Right cardiac atrium (tissue), 5 donors: ENCODE measurements around the gene TXN2. TPM values are rescaled to one million over a fixed set of nuclear protein-coding genes. Genes with fewer than 3 reads are reported as not detected.
"Not testable (repeated sequence)": the region's sequence is repeated elsewhere in the genome, so short reads cannot be mapped to it uniquely, and the experiment has no call there.

Experiments used
- ATAC-seq, 2 donors: fragments of 200-7000 bp; cut with Tn5 transposase; one replicate each; pipeline versions ENCODE4 v1.8.0 to v1.9.1; 2020; ENCODE audit warnings: moderate library complexity in 2 of 2, mild to moderate bottlenecking in 1 of 2
- DNase-seq, 3 donors: peaks; one replicate each; pipeline ENCODE4 v3.0.0-alpha.2; 2020
- H3K27ac ChIP-seq: one replicate; pipeline ENCODE4 v1.5.1; 2013; ENCODE audit warnings: mild to moderate bottlenecking, low read length, control low read depth, moderate library complexity
- H3K27me3 ChIP-seq: one replicate; pipeline ENCODE4 v1.6.1; 2013; ENCODE audit not compliant: control insufficient read depth, insufficient read depth
- H3K4me1 ChIP-seq: one replicate; pipeline ENCODE4 v1.6.1; 2013; ENCODE audit warnings: low read length; ENCODE audit not compliant: control insufficient read depth, insufficient read depth
- H3K4me3 ChIP-seq: one replicate; pipeline ENCODE4 v1.5.1; 2013; ENCODE audit warnings: low read length, control low read depth
- H3K9me3 ChIP-seq: one replicate; pipeline ENCODE4 v1.6.1; 2013; ENCODE audit warnings: low read length; ENCODE audit not compliant: control insufficient read depth
- WGBS: extraction: QIAGEN DNeasy Blood & Tissue Kit; methylation state at CpG from one replicate; pipeline ENCODE4 v1.1.7; 2013; 5-methylcytosine and 5-hydroxymethylcytosine counted together
- intact Hi-C, 4 donors: fragments of 100-400 bp; cut with DNase I; formaldehyde crosslinking; loops; one replicate each; pipeline versions ENCODE4 v1.11.0 to v1.14.0; 2022 to 2023
- long read RNA-seq, 4 donors: library from polyadenylated mRNA; unstranded; transcript quantifications; one replicate each; pipeline ENCODE4 v2.0.0, GENCODE V29; 2020 to 2021
- polyA plus RNA-seq: library from polyadenylated mRNA; stranded (reverse); fragments of 200-250 nt; gene quantifications from one replicate; pipeline ENCODE4 v1.2.3, GENCODE V29; 2013
- total RNA-seq, 4 donors: library from RNA; stranded (reverse); fragmentation: NEBNext Ultra II Directional; extraction: Animal tissue kit (Norgen Biotek cat#: 25700); gene quantifications; one replicate each; pipeline ENCODE4 v1.2.1, GENCODE V29; 2021
- donor health status: healthy with polysubstance abuse.
- donor health status: DM: no; HTN: yes; CAD: no.
- donor health status: DM: no; HTN: no; CAD: no.
- donor health status: DM: no; HTN: yes; CAD: no; lungs with severe emphysema.
- donor health status: DM: yes; HTN: yes; CAD: no.

The TXN2 gene, protein sequence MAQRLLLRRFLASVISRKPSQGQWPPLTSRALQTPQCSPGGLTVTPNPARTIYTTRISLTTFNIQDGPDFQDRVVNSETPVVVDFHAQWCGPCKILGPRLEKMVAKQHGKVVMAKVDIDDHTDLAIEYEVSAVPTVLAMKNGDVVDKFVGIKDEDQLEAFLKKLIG
- 100 to 1,000 TPM in 3 of 4 donors, 10 to 100 TPM in 1; 95.4 to 114 (median 105) TPM for total RNA-seq
- 133 TPM for polyA plus RNA-seq
- long read RNA-seq, donor 1, transcript TXN2-201 (4 exons, 1,736 nt), result major isoform, 273 of 363 reads
- long read RNA-seq, donor 1, transcript TXN2-204 (4 exons, 1,280 nt), result minor isoform, 5 of 363 reads
- long read RNA-seq, donor 1, partial matches to known transcripts, result 62 of 363 reads
- long read RNA-seq, donor 1, other reads (novel, unspliced or antisense), result 19 of 363 reads
- long read RNA-seq, donor 2, transcript TXN2-201 (4 exons, 1,736 nt), result major isoform, 115 of 154 reads
- long read RNA-seq, donor 2, partial matches to known transcripts, result 32 of 154 reads
- long read RNA-seq, donor 2, other reads (novel, unspliced or antisense), result 6 of 154 reads
- long read RNA-seq, donor 3, transcript TXN2-204 (4 exons, 1,280 nt), result minor isoform, 7 of 423 reads
- long read RNA-seq, donor 3, transcript TXN2-201 (4 exons, 1,736 nt), result major isoform, 354 of 423 reads
- long read RNA-seq, donor 3, partial matches to known transcripts, result 36 of 423 reads
- long read RNA-seq, donor 3, other reads (novel, unspliced or antisense), result 24 of 423 reads
- long read RNA-seq, donor 4, transcript TXN2-201 (4 exons, 1,736 nt), result major isoform, 123 of 161 reads
- long read RNA-seq, donor 4, partial matches to known transcripts, result 28 of 161 reads
- long read RNA-seq, donor 4, other reads (novel, unspliced or antisense), result 6 of 161 reads

- Histone ChIP-seq H3K4me3 (peak within 1 kb of the TSS; percentile 50), H3K4me1 (peaks cover 2% of the 10 kb centered on the region), H3K9me3 (no peaks in the 10 kb centered on the region), H3K27ac (peak within 1 kb of the TSS; percentile 95), H3K27me3 (no peaks in the 10 kb centered on the region)
- under 1% methylated on average over 62 of the region's 62 CpGs for WGBS
- ATAC-seq, result peak; percentile 95 to 97
- intact Hi-C loops, result loop anchor here in 1 of 4 donors (10.0 kb wide), 1 partner anchor 327 kb away; no protein-coding TSS in a partner anchor
- DNase-seq, result peak; percentile 98 to 99 (median 99)
Observed at GRCh38 chr22:36481393-36482168, at the start of gene TXN2. TSS of gene TXN2 (minus strand) at chr22:36481640. CDS start at chr22:36480837, 803 bp downstream.

- Histone ChIP-seq H3K27me3 (no peaks in the 10 kb centered on the region), H3K4me1 (no peaks in the 10 kb centered on the region), H3K9me3 (no peaks in the 10 kb centered on the region), H3K4me3 (peak within 1 kb of the TSS; percentile 95), H3K27ac (peak within 1 kb of the TSS; percentile 94)
- under 1% methylated on average over 82 of the region's 82 CpGs for WGBS
- intact Hi-C loops, result no loop called here
- peak; percentile 99 for DNase-seq
- peak; percentile 95 to 96 for ATAC-seq
Observed at GRCh38 chr22:36528795-36529751, 47.6 kb upstream of the TXN2 start, which contains the start of gene EIF3D. TSS of gene EIF3D (minus strand) at chr22:36529166. CDS start at chr22:36526121, 3,045 bp downstream.

- ATAC-seq (peak; percentile 4 to 14), DNase-seq (no peak)
- intact Hi-C loops, result no loop called here
- Histone ChIP-seq H3K4me3 (peak overlapping the region; percentile 95), H3K27me3 (no peaks in the 10 kb centered on the region), H3K27ac (peak overlapping the region; percentile 94), H3K9me3 (no peaks in the 10 kb centered on the region), H3K4me1 (no peaks in the 10 kb centered on the region)
- 3% methylated on average over 8 of the region's 8 CpGs for WGBS
Observed at GRCh38 chr22:36528341-36528740, 46.9 kb upstream of the TXN2 start.

DNA sequence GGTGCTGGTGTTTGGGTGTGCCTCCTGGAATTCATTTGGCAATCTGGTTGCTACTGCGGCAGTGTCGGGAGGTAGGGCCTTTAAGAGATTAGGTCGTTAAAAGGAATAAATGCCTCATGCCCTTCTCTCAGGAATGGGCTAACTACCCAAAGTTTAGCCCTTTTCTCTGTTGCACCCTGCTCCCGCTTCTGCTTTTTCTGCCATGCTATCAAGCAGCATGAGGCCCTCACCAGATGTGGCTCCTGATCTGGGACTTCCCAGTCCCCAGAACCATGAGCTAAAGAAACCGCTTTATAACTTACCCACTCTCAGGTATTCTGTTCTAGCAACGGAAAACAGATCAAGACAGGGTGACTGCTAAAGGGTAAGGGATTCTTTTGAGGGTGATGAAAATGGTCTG is 41.2 kb upstream of the TXN2 start:
- ATAC-seq (no peak), DNase-seq (no peak)
- Histone ChIP-seq H3K4me1 (no peaks in the 10 kb centered on the region), H3K9me3 (no peaks in the 10 kb centered on the region), H3K4me3 (no peak overlapping the region), H3K27ac (no peak overlapping the region), H3K27me3 (no peaks in the 10 kb centered on the region)
- WGBS, result 93% methylated on average over 6 of the region's 6 CpGs
- intact Hi-C loops, result no loop called here

DNA sequence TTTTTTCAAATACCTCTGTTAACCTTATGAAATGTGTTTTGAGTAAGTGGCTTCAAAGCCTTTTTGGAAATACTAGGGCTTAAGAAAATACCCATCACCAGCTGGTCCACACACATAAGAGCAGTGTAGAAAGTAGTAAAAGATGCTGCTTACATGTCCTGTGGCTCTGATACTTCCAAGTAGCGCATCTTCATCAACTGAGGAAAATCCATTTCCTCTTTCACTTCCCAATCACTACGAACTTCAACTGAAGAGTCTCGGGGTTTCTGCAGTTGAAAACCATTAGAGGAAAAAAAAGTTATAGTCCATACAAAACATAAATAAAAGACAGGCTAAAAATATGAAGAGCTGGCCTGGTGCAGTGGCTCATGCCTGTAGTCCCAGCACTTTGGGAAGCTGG is 39.0 kb upstream of the TXN2 start:
- Histone ChIP-seq H3K9me3 (no peaks in the 10 kb centered on the region), H3K27ac (no peak overlapping the region), H3K27me3 (no peaks in the 10 kb centered on the region), H3K4me3 (no peak overlapping the region), H3K4me1 (no peaks in the 10 kb centered on the region)
- 85% methylated on average over 3 of the region's 3 CpGs for WGBS
- DNase-seq, result no peak
- intact Hi-C loops, result no loop called here
- no peak for ATAC-seq

DNA sequence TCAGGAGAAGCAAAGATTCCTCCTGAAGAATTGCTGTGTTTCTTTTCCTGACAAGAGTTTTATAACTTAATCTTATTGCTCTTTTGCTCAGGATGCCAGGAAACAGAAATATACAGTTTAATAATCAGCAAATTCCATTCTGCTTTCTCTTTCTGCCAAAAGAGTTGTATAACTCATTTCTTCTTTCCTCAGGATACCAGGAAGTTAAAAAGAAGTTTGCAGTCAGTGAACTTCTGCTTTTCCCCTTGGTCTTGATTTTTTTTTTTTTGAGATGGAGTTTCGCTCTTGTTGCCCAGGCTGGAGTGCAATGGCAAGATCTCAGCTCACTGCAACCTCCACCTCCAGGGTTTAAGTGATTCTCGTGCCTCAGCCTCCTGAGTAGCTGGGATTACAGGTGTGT is 38.5 kb upstream of the TXN2 start:
- H3K9me3 ChIP-seq, H3K27me3 ChIP-seq, intact Hi-C loops, H3K27ac ChIP-seq, ATAC-seq, H3K4me3 ChIP-seq, DNase-seq, H3K4me1 ChIP-seq: not testable (repeated sequence)
- WGBS, result 87% methylated on average over 2 of the region's 2 CpGs

DNA sequence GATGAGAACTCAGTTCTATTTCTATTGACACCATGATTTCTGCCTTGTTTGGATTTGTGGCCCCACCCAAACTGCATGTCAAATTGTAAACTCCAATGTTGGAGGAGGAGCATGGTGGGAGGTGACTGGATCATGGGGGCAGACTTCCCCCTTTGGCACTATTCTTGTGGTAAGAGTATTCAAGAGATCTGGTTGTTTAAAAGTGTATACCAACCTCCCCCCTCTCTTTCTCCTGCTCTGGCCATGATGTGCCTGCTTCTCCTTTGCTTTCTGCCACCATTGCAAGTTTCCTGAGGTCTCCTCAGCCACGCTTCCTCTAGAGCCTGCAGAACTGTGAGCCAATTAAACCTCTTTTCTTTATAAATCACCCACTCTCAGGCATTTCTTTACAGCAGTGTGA is 33.3 kb upstream of the TXN2 start:
- intact Hi-C loops, result no loop called here
- H3K27ac ChIP-seq, result no peak overlapping the region
- ATAC-seq, result no peak
- no peak for DNase-seq
- H3K27me3 ChIP-seq, result no peaks in the 10 kb centered on the region
- H3K9me3 ChIP-seq, result no peaks in the 10 kb centered on the region
- no peak overlapping the region for H3K4me3 ChIP-seq
- 91% methylated on average over 1 of the region's 1 CpG for WGBS
- no peaks in the 10 kb centered on the region for H3K4me1 ChIP-seq

- Histone ChIP-seq H3K4me1 (no peaks in the 10 kb centered on the region), H3K9me3 (no peaks in the 10 kb centered on the region), H3K27me3 (no peaks in the 10 kb centered on the region), H3K27ac (no peak overlapping the region), H3K4me3 (no peak overlapping the region)
- ATAC-seq (no peak), DNase-seq (no peak)
- 86% methylated on average over 4 of the region's 4 CpGs for WGBS
- intact Hi-C loops, result no loop called here
Observed at GRCh38 chr22:36512991-36513390, 31.6 kb upstream of the TXN2 start.

DNA sequence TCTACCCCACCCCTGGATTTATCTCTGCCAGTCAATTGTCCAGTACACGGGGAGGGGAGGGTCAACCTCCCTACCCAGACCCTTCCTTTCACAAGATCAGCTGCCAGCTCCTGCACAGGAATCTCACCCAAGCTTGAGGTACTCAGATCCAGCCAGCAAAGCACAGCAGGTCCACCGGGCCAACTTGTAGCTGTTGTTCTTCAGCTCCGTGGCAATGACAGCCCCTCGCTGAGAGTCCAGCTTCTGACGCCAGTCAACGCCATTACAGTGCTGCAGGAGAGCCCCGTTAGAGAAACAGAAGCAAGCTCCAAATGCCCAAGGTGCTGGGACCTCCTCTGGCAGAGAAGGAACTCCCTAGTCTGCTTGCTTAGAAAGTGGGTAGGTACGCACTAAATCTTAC is 30.9 kb upstream of the TXN2 start:
- WGBS, result 91% methylated on average over 8 of the region's 8 CpGs

More for the DNA sequence above, 30.9 kb upstream of the TXN2 start:
- H3K27ac ChIP-seq, result no peak overlapping the region
- intact Hi-C loops, result no loop called here
- H3K4me3 ChIP-seq, result no peak overlapping the region
- no peak for ATAC-seq
- no peak for DNase-seq
- H3K9me3 ChIP-seq, result no peaks in the 10 kb centered on the region
- H3K27me3 ChIP-seq, result no peaks in the 10 kb centered on the region
- H3K4me1 ChIP-seq, result peaks cover 2% of the 10 kb centered on the region
